HEK293 (cell line): Measurements from ENCODE around the gene AMER2.

Source experiments
- CTCF ChIP-seq: fragments of 450-650 bp; formaldehyde crosslinking; IDR thresholded peaks from 2 replicates; pipeline ENCODE4 v1.5.1; 2016; ENCODE audit warnings: missing biosample characterization, missing genetic modification characterization
- MYNN ChIP-seq: fragments of 450-650 bp; formaldehyde crosslinking; IDR thresholded peaks from 2 replicates; pipeline ENCODE4 v1.5.1; 2016; ENCODE audit warnings: missing biosample characterization, missing genetic modification characterization, borderline replicate concordance
- SALL2 ChIP-seq: fragments of 450-650 bp; formaldehyde crosslinking; IDR thresholded peaks from 2 replicates; pipeline ENCODE4 v1.5.0; 2017; ENCODE audit warnings: missing biosample characterization, mild to moderate bottlenecking, missing genetic modification characterization, borderline replicate concordance
- SP2 ChIP-seq: fragments of 450-650 bp; formaldehyde crosslinking; IDR thresholded peaks from 2 replicates; pipeline ENCODE4 v1.5.1; 2016; ENCODE audit warnings: missing biosample characterization, missing genetic modification characterization
- ZBTB6 ChIP-seq: fragments of 450-650 bp; formaldehyde crosslinking; IDR thresholded peaks from 2 replicates; pipeline ENCODE4 v1.5.1; 2017; ENCODE audit warnings: missing biosample characterization, missing genetic modification characterization
- ZFP3 ChIP-seq: fragments of 450-650 bp; formaldehyde crosslinking; IDR thresholded peaks from 2 replicates; pipeline ENCODE4 v1.5.1; 2016; ENCODE audit warnings: low read depth, missing biosample characterization, missing genetic modification characterization
- ZNF112 ChIP-seq: fragments of 450-650 bp; formaldehyde crosslinking; IDR thresholded peaks from 2 replicates; pipeline ENCODE4 v1.5.0; 2017; ENCODE audit warnings: missing biosample characterization, missing genetic modification characterization
- ZNF174 ChIP-seq: fragments of 450-650 bp; formaldehyde crosslinking; IDR thresholded peaks from 2 replicates; pipeline ENCODE4 v1.5.0; 2017; ENCODE audit warnings: missing biosample characterization, mild to moderate bottlenecking, missing genetic modification characterization
- ZNF274 ChIP-seq, 2 experiments: fragments of 200-500 bp in 1 of 2; fragments of 450-650 bp in 1 of 2; sonication (Bioruptor generic) in 1 of 2; formaldehyde crosslinking in 1 of 2; IDR thresholded peaks; 2 replicates each; pipeline versions ENCODE4 v1.5.1 to v1.6.1; 2014 to 2016; ENCODE audit warnings: borderline replicate concordance in 1 of 2, inconsistent platforms in 1 of 2, low read length in 1 of 2, missing biosample characterization in 1 of 2, missing genetic modification characterization in 1 of 2
- ZNF280D ChIP-seq: fragments of 450-650 bp; formaldehyde crosslinking; IDR thresholded peaks from 2 replicates; pipeline ENCODE4 v1.5.1; 2016; ENCODE audit warnings: missing biosample characterization, missing genetic modification characterization
- ZNF701 ChIP-seq: fragments of 450-650 bp; formaldehyde crosslinking; IDR thresholded peaks from 2 replicates; pipeline ENCODE4 v1.5.1; 2016; ENCODE audit warnings: missing biosample characterization, missing genetic modification characterization
- ZNF776 ChIP-seq: fragments of 450-650 bp; formaldehyde crosslinking; IDR thresholded peaks from 2 replicates; pipeline ENCODE4 v1.5.0; 2017; ENCODE audit warnings: missing biosample characterization, missing genetic modification characterization, borderline replicate concordance
- ZSCAN23 ChIP-seq: fragments of 450-650 bp; formaldehyde crosslinking; IDR thresholded peaks from 2 replicates; pipeline ENCODE4 v1.5.1; 2016; ENCODE audit warnings: missing biosample characterization, missing genetic modification characterization

GRCh38 chr13:25204863-25205262 lies 32.8 kb upstream of the AMER2 start:
- TF ChIP-seq ZFP3 (no peak), ZNF112 (tag by site-specific recombination) (no peak), CTCF (no peak), MYNN (tag by site-specific recombination) (no peak), ZNF776 (tag by site-specific recombination) (no peak), ZNF280D (tag by site-specific recombination) (no peak), SP2 (tag by site-specific recombination) (no peak), ZSCAN23 (tag by site-specific recombination) (no peak), ZNF174 (tag by site-specific recombination) (no peak), ZBTB6 (tag by site-specific recombination) (no peak), SALL2 (tag by site-specific recombination) (no peak), ZNF701 (tag by site-specific recombination) (no peak), ZNF274 (IDR thresholded peaks at IDR 0.05; ENCODE audit: low read length) (no peak), ZNF274 (tag by site-specific recombination; IDR thresholded peaks at IDR 0.05; ENCODE audit: borderline replicate concordance) (no peak)
